Stimulated activated CD4-positive, alpha-beta T cell treated with anti-CD3 and anti-CD28 coated beads, Interleukin-4, amount 100 ng/mL, for 4 hours (primary cell): ENCODE results near the gene ELANE.
"Not testable (repeated sequence)": the region's sequence is repeated elsewhere in the genome, so short reads cannot be mapped to it uniquely, and the experiment has no call there.

Experiments
- DNase-seq, 2 experiments: peaks; one replicate each; pipeline ENCODE4 v3.0.0-alpha.2; 2020

Gene ELANE

DNA sequence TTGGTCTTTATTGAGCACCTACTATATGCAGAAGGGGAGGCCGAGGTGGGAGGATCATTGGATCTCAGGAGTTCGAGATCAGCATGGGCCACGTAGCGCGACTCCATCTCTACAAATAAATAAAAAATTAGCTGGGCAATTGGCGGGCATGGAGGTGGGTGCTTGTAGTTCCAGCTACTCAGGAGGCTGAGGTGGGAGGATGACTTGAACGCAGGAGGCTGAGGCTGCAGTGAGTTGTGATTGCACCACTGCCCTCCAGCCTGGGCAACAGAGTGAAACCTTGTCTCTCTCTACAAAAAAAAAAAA lies 11.2 kb downstream of the ELANE start:
- no peak for DNase-seq

DNA sequence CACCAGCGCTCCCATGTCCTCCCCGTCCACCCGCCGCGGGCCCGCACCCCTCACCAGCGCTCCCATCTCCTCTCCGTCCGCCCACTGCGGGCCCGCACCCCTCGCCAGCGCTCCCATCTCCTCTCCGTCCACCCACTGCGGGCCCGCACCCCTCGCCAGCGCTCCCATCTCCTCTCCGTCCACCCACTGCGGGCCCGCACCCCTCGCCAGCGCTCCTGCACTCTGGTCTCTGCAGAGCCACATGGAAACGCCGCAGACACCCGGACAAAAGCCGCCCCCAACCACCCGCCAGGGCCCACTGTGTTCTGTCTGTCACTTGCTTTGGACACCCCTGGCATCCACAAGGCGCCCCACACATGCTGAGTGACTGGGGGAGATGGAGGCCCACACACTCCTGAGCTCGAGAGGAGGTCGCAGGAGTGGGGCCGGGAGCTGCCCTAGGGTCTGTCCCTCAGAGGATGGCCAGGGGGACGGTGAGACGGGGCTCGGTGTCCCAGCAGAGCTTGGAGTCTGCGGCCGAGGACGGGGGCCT lies 14.7 kb downstream of the ELANE start:
- DNase-seq: no peak

DNA sequence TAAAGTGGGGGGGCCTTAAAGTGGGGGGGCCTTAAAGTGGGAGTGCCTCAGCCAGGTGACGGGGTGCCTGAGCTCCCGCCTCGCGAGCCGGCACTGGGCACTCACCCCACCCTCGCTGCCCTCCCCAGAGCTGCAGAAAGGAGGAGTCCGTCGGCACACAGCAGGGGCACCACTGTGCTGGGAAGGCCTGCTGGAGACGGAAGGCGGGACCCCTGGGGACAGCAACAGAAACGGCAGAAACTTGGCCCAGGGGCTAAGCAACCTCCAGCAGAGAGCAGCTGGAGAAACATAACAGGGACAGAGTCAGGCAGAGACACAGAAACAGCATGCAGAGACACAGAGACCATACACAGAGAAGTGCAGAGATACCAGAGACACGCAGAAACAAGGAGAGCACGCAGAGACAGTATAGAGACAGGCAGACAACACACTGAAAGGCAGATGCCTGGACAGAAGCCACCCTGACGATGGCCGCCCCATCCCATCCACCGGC lies 15.2 kb downstream of the ELANE start:
- no peak for DNase-seq

DNA sequence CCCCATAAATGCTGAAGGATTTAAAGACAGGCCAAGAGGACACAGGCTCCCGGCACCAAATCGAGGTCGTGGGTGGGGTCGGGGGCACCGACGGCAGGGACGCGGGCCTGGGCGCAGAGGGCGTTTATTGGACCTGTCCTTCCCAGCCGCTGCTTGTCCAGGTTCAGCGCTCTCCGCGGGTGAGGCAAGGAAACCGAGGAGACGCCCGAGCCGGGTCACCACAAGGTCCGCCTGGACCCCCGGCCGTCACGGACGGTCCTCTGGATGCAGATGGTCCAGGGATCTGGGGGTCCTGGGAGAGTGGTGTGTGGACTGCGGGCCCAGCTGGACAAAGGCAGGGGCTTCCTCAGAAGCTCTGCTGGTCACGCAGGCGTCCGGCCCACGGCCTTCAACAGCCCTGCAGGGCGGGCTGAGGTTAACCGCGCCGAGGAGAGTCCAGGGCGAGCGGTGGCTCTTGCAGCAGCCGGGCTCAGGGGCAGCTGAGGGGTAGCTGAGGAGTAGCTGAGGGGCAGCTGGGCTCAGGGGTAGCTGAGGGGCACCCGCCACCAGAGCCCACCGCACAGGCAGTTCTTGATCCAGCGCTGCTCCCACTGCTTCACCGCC lies 15.9 kb downstream of the ELANE start:
- no peak for DNase-seq

DNA sequence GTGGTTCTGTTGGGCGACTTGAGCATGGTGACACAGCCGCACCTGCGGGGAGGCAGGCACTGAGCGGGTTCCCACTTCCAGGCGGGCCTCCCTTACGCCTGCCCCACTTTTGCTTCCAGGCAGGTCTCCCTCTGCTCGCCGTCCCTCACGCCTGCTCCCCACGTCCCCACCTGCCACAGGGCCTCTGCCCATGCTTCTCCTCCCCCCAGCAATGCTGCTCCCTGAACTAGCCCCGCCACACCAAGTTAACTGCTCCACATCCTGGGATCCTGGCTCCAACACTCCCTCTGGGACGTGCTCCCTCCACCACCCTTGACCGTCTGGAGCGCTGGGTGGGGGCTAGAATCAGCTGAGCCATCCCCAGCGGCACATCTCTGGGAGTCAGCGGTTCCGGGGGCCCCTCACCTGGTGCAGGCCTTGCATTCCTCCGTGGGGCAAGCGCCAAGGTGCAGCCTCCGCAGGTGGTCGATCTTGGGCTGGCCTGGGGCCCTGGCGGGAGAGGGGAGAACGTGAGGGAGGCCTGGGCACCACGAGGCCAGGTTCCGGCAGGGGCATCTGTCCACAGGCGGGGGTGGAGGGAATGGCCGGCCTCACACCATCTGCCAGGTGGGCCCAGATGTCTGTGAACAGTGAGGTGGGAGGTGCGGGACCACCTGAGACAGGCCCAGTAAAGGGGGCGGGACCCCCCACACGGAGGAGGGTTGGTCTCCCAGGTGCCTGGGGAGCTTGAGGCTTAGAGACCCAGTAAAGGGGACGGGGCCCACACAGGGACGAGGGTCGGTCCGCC lies 16.5 kb downstream of the ELANE start:
- no peak for DNase-seq

DNA sequence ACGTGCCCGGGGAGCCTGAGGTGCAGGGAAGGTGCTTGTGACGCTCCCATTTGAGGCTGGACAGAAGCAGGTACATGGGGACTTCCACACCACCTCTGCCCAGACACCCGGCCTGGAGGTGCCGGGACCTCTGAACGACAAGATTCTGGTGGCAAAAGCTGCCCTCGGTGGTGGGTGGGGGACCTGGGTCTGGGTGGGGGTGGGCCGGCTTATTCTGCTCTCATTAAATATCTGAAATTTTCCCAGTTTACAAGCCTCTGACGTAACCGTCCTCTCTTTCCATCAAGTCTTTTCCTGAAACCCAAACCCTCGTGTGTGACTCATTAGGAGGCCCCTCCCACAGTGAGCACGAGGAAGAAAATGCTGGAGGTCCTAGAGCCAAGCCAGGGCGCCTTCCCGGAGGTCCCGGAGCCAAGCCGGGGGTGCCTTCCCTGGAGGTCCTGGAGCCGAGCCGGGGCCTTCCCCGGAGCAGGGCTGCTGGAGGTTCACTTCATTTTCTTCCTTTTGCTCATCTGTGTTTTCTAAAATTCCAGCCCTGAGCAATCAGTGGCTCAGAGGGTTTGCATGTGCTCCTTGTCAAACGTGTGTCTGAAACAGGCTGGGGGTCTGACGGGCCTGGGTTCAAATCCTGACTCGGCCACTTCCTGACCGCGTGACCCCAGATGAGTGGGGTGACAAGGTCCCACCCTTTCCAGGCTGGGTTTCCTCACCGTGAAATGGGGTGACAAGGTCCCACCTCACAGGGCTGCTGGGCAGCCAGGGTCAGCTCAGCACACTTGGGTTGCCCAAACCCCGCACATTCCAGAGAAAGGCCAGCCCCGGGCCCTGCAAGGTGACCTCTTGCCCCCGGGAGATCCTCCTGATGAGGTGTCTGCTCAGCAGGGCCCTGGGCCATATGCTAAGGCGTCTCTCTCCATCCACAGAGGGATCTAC lies 17.4 kb downstream of the ELANE start:
- DNase-seq: no peak

DNA sequence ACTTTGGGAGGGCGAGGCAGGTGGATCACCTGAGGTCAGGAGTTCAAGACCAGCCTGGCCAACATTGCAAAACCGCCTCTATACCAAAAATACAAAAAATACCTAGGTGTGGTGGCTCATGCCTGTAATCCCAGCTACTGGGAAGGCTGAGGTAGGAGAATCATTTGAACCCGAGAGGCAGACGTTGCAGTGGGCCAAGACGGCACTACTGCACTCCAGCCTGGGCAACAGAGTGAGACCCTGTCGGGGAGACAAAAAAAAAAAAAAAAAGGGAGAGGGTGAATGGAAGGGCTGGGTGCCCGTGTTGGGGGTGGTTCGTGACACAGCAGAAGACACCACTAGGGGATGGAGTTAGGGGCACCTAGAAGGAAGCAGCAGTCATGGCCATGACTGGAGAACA lies 18.2 kb downstream of the ELANE start:
- no peak for DNase-seq

DNA sequence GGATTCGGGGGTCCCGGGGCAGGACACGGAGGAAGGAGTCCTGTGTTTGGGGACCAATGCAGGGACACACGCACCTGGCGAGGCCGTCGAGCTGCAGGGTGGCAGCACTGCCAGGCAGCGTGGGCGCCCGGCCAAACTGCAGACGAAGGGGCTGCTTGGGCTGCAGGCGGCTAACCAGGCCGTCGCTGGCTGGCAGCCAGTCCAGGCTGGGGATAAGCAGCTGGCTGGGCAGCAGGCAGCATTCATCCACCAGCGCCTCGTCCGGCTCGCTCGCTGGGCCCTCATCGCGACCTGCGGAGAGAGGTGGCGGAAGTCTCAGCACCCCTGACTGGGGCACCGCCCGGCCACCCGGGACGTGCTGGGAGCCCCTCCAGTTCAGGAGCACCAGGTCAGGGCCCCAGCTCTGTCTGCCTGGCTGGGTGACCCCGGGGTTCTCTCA lies 18.9 kb downstream of the ELANE start:
- no peak for DNase-seq

DNA sequence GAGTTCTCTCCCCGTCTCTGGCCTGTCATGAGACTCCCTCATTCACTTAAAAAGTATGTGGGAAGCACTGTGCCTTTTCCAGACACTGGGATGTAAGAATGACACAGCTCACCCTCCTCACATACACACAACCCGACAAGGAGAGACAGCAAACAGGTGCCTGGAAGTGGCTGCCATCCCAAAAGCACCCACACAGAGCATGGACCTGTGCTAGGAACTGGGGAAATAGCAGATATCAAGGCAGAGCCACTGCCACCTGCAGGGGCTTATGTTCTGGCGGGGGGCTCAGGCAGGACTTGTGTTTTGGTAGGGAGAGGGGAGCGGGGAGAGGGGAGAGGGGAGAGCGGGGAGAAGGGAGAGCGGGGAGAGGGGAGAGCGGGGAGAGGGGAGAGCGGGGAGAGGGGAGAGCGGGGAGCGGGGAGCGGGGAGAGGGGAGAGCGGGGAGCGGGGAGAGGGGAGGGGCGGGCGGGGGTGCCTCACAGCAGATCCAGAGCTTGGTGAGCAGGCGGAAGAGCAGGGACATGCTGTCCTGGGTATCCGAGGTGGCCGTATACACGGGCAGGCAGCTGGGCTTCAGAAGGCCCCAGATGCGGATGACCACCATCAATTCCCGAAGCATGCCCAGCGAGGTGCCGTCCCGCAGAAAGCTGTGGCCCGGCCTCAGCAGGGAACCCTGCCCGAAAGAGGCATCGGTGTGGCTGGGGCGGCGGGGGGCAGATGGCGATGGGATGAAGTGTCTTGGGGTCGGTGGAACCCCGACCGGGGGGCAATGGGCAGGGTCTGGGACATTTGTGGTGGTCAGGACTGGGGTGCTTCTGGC lies 19.6 kb downstream of the ELANE start:
- peak in 1 of 2 experiments; percentile 17 for DNase-seq

DNA sequence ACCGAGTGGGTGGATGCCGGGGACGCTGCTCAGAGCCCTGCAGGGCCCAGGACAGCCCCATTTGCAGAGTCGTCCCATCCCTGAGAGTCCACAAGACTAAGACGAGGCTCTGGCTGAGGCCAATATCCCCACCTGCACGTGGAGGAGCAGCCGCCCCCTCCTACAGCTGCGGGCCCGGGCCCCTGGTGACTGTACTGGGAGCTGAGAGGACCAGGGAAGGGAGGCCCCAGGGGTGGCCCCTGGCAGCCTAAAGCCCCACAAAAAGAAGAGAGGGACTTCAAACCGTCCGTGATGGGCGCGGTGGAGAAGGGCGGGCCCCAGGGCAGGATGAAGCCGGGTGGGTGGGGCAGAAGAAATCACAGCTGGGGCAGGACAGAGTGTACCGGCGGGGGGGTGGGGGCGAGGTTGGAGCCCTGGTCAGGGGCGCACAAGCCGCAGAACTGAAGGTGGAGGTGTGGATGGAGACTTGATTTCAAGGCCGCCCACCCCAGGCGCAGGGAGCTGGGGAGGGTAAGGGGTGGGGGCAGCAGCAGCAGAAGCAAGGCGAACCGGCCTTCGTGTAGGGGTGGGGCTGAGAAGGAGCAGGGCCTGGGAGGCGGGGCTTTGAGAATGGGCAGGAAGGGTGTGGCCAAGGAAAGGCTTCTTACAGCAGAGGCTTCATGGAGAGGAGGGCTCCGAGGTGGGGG lies 20.3 kb downstream of the ELANE start:
- peak; percentile 62 to 78 for DNase-seq

DNA sequence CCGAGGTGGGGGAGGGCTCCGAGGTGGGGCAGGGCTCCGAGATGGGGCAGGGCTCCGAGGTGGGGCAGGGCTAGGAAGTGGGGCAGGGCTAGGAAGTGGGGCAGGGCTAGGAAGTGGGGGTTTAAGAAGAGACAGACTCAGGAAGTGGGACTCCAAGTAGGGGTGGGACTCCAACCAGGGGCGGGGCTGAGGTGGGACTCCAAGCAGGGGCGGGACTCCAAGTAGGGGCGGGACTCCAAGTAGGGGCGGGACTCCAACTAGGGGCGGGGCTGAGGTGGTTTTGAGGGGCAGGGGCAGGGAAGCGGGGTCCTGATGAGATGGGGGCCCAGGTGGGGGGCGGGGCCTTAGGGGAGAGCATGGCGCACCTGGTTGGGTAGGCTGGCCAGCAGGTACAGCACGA lies 21.0 kb downstream of the ELANE start:
- peak; percentile 33 to 54 for DNase-seq

DNA sequence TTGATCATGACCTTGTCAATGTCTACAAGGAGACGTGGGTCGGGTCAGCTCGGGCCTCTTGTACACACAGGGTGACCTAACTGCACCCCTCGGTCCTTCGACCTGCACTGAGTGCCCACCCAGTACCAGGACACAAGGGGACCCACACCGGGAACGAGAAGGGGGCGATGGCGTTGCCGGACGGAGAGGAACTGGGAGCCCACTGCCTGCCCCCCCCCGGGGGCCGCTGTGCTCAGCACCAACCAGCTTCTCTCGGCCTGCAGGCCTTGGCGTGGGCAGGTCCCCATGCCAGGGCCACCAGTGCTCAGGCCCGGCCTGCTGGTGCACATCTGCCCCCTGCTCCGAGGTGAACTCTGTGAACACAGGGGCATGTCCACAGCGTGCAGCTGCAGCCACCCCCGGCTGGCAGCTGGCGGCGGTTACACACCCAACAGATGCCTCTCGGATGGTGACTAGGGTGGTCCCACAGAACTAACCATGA lies 21.5 kb downstream of the ELANE start:
- no peak for DNase-seq

DNA sequence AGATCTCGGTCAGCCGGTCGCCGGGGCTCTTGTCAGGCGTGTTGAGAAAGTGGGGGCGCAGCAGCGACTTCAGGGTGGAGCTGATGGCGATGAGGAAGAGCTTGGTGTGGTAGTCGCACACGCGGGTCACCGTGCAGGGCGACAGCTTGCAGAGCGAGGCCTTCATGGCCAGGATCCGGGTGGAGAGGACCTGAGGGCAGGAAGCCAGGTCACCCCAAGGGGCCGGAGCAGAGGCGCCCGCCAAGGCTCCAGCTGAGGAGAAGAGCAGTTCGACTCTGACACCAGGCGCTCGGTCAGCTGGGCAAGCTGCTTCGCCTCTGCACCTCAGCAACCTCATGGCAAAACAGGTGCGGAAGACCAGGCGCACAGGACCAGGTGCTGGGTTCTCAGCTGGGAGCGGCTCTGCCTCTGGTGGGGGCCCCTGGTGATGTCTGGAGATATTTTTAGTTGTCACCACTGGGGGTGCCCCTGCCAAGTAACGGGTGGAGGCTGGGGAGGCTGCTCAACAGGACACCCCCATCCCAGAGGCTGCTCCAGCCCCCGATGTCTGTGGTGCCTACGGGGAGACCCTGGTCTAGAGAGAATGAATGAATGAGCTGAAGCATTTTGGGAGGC lies 23.3 kb downstream of the ELANE start:
- DNase-seq: no peak

DNA sequence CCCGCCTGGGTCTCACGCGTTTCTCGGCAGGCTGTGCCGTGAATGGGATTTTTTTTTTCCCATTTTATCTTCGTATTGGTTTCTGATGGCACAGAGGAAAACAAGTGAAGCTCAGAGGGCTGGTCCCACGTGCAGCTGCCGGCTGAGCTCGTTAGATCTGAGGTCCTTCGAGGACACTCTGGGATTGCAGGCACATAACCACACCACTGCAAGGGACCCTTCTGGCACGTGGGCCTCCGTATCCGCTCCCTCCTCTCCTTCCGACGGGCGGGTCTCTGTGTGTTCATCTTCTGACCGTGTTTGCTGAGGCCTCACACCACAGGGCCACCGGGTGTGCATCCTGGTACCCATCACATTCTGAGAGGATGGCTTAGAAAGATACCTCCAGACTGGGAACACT lies 24.0 kb downstream of the ELANE start:
- DNase-seq: no peak

DNA sequence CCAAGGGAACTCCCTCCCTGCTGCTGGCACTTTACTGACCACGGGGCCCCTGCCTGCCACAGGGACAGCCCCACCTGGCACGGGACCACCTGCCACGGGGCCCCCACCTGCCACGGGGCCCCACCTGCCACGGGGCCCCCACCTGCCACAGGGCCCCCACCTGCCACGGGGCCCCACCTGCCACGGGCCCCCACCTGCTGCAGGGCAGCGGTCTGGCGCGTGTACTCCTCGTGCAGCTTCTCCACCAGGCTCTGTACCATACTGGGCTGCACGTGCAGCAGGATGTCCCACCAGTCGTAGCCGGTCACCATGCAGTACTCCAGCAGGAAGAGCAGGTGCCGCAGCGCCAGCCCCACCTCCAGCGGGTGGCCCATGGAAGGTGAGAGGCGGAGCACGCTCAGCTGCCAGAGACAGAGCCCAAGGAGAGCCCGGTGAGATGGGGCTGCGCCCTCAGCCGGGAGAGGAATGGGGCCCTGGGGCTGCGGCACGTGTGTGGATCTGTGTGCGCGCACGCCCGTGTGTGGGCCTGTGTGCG lies 24.7 kb downstream of the ELANE start:
- no peak for DNase-seq

DNA sequence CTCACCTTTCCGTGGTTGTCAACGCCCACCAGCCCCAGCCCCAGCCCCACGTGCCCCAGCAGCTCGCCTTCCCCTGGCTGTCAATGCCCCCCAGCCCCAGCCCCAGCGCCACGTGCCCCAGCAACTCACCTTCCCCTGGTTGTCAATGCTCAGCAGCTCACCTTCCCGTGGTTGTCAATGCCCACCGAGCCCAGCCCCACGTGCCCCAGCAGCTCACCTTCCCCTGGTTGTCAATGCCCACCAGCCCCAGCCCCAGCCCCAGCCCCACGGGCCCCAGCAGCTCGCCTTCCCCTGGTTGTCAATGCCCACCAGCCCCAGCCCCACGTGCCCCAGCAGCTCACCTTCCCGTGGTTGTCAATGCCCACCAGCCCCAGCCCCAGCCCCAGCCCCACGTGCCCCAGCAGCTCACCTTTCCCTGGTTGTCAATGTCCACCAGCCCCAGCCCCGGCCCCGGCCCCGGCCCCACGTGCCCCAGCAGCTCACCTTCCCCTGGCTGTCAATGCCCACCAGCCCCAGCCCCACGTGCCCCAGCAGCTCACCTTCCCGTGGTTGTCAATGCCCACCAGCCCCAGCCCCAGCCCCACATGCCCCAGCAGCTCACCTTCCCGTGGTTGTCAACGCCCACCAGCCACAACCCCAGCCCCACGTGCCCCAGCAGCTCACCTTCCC lies 26.0 kb downstream of the ELANE start:
- DNase-seq: not testable (repeated sequence)

DNA sequence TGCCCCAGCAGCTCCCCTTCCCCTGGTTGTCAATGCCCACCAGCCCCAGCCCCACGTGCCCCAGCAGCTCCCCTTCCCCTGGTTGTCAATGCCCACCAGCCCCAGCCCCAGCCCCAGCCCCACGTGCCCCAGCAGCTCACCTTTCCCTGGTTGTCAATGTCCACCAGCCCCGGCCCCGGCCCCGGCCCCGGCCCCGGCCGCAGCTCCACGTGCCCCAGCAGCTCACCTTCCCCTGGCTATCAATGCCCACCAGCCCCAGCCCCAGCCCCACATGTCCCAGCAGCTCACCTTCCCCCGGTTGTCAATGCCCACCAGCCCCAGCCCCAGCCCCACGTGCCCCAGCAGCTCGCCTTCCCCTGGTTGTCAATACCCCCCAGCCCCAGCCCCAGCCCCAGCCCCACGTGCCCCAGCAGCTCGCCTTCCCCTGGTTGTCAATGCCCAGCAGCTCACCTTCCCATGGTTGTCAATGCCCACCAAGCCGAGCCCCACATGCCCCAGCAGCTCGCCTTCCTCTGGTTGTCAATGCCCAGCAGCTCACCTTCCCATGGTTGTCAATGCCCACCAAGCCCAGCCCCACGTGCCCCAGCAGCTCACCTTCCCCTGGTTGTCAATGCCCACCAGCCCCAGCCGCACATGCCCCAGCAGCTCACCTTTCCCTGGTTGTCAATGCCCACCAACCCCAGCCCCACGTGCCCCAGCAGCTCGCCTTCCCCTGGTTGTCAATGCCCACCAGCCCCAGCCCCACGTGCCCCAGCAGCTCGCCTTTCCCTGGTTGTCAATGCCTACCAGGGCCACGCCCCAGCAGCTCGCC lies 26.9 kb downstream of the ELANE start:
- not testable (repeated sequence) for DNase-seq

DNA sequence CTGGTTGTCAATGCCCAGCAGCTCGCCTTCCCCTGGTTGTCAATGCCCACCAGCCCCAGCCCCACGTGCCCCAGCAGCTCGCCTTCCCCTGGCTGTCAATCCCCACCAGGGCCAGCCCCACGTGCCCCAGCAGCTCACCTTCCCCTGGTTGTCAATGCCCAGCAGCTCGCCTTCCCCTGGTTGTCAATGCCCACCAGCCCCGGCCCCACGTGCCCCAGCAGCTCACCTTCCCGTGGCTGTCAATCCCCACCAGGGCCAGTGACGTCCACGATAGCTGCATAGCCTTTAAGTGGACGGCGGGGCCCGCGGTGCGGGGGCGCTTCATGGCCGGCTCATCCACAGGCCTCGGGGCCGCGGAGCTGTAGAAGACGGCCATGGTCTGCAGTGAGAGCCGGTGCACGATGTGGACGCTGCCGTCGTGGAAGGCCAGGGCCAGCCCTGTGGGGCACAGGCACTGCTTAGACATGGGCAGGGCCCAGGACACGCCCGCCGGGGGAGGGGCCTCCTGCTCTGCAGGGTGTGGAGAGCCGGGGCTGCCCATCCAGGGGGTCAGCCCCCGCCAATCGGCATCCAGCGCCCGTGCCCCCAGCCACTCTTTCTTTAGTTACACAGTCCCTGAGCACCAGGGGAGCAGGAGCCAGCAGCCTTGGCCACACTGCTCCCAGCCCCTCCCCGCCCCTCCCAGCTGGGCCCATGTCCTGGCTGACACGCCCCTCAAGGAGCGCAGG lies 27.8 kb downstream of the ELANE start:
- DNase-seq: no peak
